HCT116 (cell line): Measurements from ENCODE around the gene TEKT2. TPM values are rescaled to one million over a fixed set of nuclear protein-coding genes. Genes with fewer than 3 reads are reported as not detected.

Experiments
- ATAC-seq: fragments of 200-7000 bp; cut with Tn5 transposase; 2 replicates; pipeline ENCODE4 v1.9.1; 2020; ENCODE audit warnings: mild to moderate bottlenecking, moderate library complexity
- BruUV-seq: library from RNA; stranded (reverse); fragments of 400-500 nt; replicated peaks from 2 replicates; lab custom pipeline; 2021; lab: Mats Ljungman, UMichigan
- CTCF ChIA-PET: fragments of 300-600 bp; sonication (Branson Sonifier 250); formaldehyde crosslinking; loops from one replicate; lab custom pipeline; 2021; ENCODE audit warnings: antibody characterized with exemption; lab: Charles Lee
- POLR2A ChIA-PET: fragments of 300-600, 350-600 bp; sonication (Branson Sonifier 250); formaldehyde crosslinking; loops from one replicate; lab custom pipeline; 2021; ENCODE audit warnings: antibody characterized with exemption; lab: Charles Lee
- RAD21 ChIA-PET, 2 experiments: fragments of 300-600 bp; sonication (Branson Sonifier 250); formaldehyde crosslinking; loops; one replicate each; lab custom pipeline; 2023; ENCODE audit warnings: low total read pairs in 2 of 2; ENCODE audit not compliant: uncharacterized antibody in 2 of 2, unreplicated experiment in 2 of 2, low non-redundant PET in 1 of 2; lab: Charles Lee
- DNase-seq: peaks from one replicate; pipeline ENCODE4 v3.0.0-alpha.2; 2010; ENCODE audit warnings: low read depth, low spot score
- H2AFZ ChIP-seq: fragments of 200-600 bp; shearing (Covaris generic), sonication (generic); 2 replicates; pipeline ENCODE4 v1.6.1; 2017; ENCODE audit warnings: low read depth, mixed run types, mixed read lengths, antibody characterized with exemption, low read length; ENCODE audit not compliant: poor library complexity, severe bottlenecking
- H3K27ac ChIP-seq: 2 replicates; pipeline ENCODE4 v1.5.1; 2012; ENCODE audit warnings: low read depth, low read length
- H3K27me3 ChIP-seq: fragments of 200-600 bp; sonication (generic); 2 replicates; pipeline ENCODE4 v1.6.1; 2016; ENCODE audit warnings: mixed run types, low read length, mixed read lengths; ENCODE audit not compliant: insufficient read depth
- H3K36me3 ChIP-seq, 2 experiments: fragments of 200-500 bp in 1 of 2; fragments of 200-600 bp in 1 of 2; sonication (Bioruptor generic) in 1 of 2; sonication (generic) in 1 of 2; 2 replicates each; pipeline versions ENCODE4 v1.5.1 to v1.6.1; 2014 to 2016; ENCODE audit warnings: low read length in 2 of 2, inconsistent platforms in 1 of 2, mixed read lengths in 1 of 2, mixed run types in 1 of 2; ENCODE audit not compliant: insufficient read depth in 2 of 2, control insufficient read depth in 1 of 2
- H3K4me1 ChIP-seq, 2 experiments: fragments of 200-600 bp in 1 of 2; sonication (generic) in 1 of 2; 2 replicates each; pipeline versions ENCODE4 v1.5.1 to v1.6.1; 2012 to 2017; ENCODE audit warnings: low read length in 2 of 2, inconsistent platforms in 1 of 2, mild to moderate bottlenecking in 1 of 2, mixed read lengths in 1 of 2, mixed run types in 1 of 2, moderate library complexity in 1 of 2; ENCODE audit not compliant: insufficient read depth in 2 of 2, control insufficient read depth in 1 of 2
- H3K4me2 ChIP-seq: fragments of 200-600 bp; sonication (generic); 2 replicates; pipeline ENCODE4 v1.6.1; 2017; ENCODE audit warnings: mixed run types, low read length, mixed read lengths
- H3K4me3 ChIP-seq, 2 experiments: fragments of 200-600 bp in 1 of 2; sonication (generic) in 1 of 2; replicated peaks in 1 of 2; 2 replicates each; pipeline ENCODE4 v1.5.1; 2011 to 2016; ENCODE audit warnings: low read length in 2 of 2, control low read depth in 1 of 2, low read depth in 1 of 2, mild to moderate bottlenecking in 1 of 2, mixed read lengths in 1 of 2, mixed run types in 1 of 2
- H3K79me2 ChIP-seq: fragments of 200-600 bp; sonication (generic); 2 replicates; pipeline ENCODE4 v1.6.1; 2017; ENCODE audit warnings: mild to moderate bottlenecking, mixed run types, low read length, moderate library complexity, mixed read lengths; ENCODE audit not compliant: insufficient read depth
- H3K9ac ChIP-seq: fragments of 200-600 bp; sonication (generic); 2 replicates; pipeline ENCODE4 v1.6.1; 2016; ENCODE audit warnings: low read length, mixed read lengths
- H3K9me2 ChIP-seq: fragments of 200-600 bp; sonication (generic), shearing (Covaris generic); 2 replicates; pipeline ENCODE4 v1.6.1; 2017; ENCODE audit warnings: mixed run types, mild to moderate bottlenecking, moderate library complexity; ENCODE audit not compliant: insufficient read depth
- H3K9me3 ChIP-seq, 2 experiments: fragments of 200-500 bp in 1 of 2; fragments of 200-600 bp in 1 of 2; sonication (Bioruptor generic) in 1 of 2; sonication (generic) in 1 of 2; 2 replicates each; pipeline ENCODE4 v1.6.1; 2014 to 2017; ENCODE audit warnings: low read length in 2 of 2, mixed read lengths in 2 of 2, inconsistent platforms in 1 of 2, low read depth in 1 of 2, mild to moderate bottlenecking in 1 of 2, mixed run types in 1 of 2, moderate library complexity in 1 of 2; ENCODE audit not compliant: control insufficient read depth in 1 of 2, insufficient read depth in 1 of 2
- H4K20me1 ChIP-seq: fragments of 200-600 bp; sonication (generic), shearing (Covaris generic); 2 replicates; pipeline ENCODE4 v1.6.1; 2017; ENCODE audit warnings: mixed run types, mild to moderate bottlenecking, moderate library complexity; ENCODE audit not compliant: insufficient read depth
- CBX3 ChIP-seq: IDR thresholded peaks from 2 replicates; pipeline ENCODE4 v1.6.1; 2012; ENCODE audit warnings: low read depth
- EGR1 ChIP-seq: IDR thresholded peaks from 2 replicates; pipeline ENCODE4 v1.6.1; 2012; ENCODE audit warnings: low read depth
- ELF1 ChIP-seq: IDR thresholded peaks from 2 replicates; pipeline ENCODE4 v1.6.1; 2012; ENCODE audit warnings: low read depth, borderline replicate concordance
- EZH2 ChIP-seq: fragments of 200-600 bp; sonication (generic); IDR thresholded peaks from 2 replicates; pipeline ENCODE4 v1.6.1; 2017; ENCODE audit warnings: antibody characterized with exemption, mixed run types
- JUND ChIP-seq: IDR thresholded peaks from 2 replicates; pipeline ENCODE4 v1.6.1; 2012
- POLR2A ChIP-seq: IDR thresholded peaks from 2 replicates; pipeline ENCODE4 v1.7.0; 2011; ENCODE audit warnings: borderline replicate concordance; ENCODE audit not compliant: insufficient read depth, insufficient read length; ENCODE audit errors: extremely low read depth
- POLR2AphosphoS5 ChIP-seq: IDR thresholded peaks from 2 replicates; pipeline ENCODE4 v1.6.1; 2011; ENCODE audit warnings: mild to moderate bottlenecking, low read depth, low read length, moderate library complexity
- RAD21 ChIP-seq: IDR thresholded peaks from 2 replicates; pipeline ENCODE4 v1.6.1; 2012; ENCODE audit warnings: low read depth, mild to moderate bottlenecking
- SP1 ChIP-seq: IDR thresholded peaks from 2 replicates; pipeline ENCODE4 v1.6.1; 2012; ENCODE audit warnings: low read depth
- SRF ChIP-seq: IDR thresholded peaks from 2 replicates; pipeline ENCODE4 v1.6.1; 2012; ENCODE audit warnings: low read depth
- ZFX ChIP-seq: fragments of 450-650 bp; IDR thresholded peaks from 2 replicates; pipeline ENCODE4 v1.6.1; 2017
- intact Hi-C: fragments of 100-400 bp; cut with micrococcal nuclease; formaldehyde crosslinking; loops from 2 replicates; pipeline ENCODE4 v1.10.0; 2022
- total RNA-seq: library from RNA; stranded (reverse); gene quantifications from one replicate; pipeline ENCODE4 v1.2.1, GENCODE V29; 2021; ENCODE audit not compliant: unreplicated experiment
- TF ChIP-seq, protein P1 (sequence below): IDR thresholded peaks from 2 replicates; pipeline ENCODE4 v1.6.1; 2012

TEKT2 gene
- total RNA-seq, 1 experiment from 2014 or later: not detected

DNA sequence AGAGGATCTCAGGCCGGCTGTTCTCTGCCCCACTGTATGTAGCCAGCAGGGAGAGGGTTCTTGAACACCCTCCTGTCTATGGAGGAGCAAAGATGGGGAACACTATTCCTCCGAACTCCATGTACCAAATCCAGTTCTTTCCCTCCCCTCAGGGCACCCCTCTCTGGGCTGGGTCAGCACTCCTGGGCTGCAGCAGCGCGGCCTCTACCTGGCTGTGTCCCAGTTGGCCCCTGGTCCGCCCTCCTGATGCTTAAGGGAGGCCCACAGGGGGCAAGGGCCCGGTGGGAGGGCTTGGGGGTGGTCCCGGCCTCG, 4.3 kb downstream of the TEKT2 start:
- peak overlapping the region; percentile 76 for H3K27ac ChIP-seq
- H3K4me1 ChIP-seq: peaks cover 0 to 15% of the 10 kb centered on the region in 2 experiments; a peak in 2 of 4 replicates
- peak overlapping the region; percentile 99 for H3K4me2 ChIP-seq
- CTCF ChIA-PET: no interaction called here
- H3K9me3 ChIP-seq: no peaks in the 10 kb centered on the region
- H3K9me2 ChIP-seq: no peaks in the 10 kb centered on the region
- POLR2A ChIA-PET: no interaction called here
- BruUV-seq: no TSS peak
- ATAC-seq (no peak; the same call in 1 of the 2 replicates), DNase-seq (no peak)
- no peaks in the 10 kb centered on the region for H3K27me3 ChIP-seq
- peak overlapping the region; percentile 96 to 98 for H3K4me3 ChIP-seq
- peak overlapping the region; percentile 88 for H3K9ac ChIP-seq
- H3K36me3 ChIP-seq: peaks cover 11 to 17% of the 10 kb centered on the region in 2 experiments; a peak in 3 of 4 replicates
- TF ChIP-seq SRF (no peak), RAD21 (no peak), JUND (no peak), POLR2A (no peak), ELF1 (no peak), EGR1 (no peak), ZFX (no peak), CBX3 (no peak), SP1 (no peak), POLR2AphosphoS5 (no peak), EZH2 (no peak)
- TF ChIP-seq, protein P1, sequence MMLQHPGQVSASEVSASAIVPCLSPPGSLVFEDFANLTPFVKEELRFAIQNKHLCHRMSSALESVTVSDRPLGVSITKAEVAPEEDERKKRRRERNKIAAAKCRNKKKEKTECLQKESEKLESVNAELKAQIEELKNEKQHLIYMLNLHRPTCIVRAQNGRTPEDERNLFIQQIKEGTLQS: no peak
- peak overlapping the region; percentile 31 for H2AFZ ChIP-seq
- RAD21 ChIA-PET: interaction anchor here in 1 of 2 experiments (0.6 kb wide), 1 partner anchor 221 kb away, joined by 3 read pairs; no protein-coding TSS in a partner anchor
- H4K20me1 ChIP-seq: no peaks in the 10 kb centered on the region
- intact Hi-C loops: loop anchor here (2.0 to 10.0 kb wide), 2 partner anchors 157 to 233 kb away; partner anchors contain the start of gene AGO3
- peaks cover 27% of the 10 kb centered on the region for H3K79me2 ChIP-seq
